HepG2 (cell line): ENCODE measurements around the gene TNS1. TPM values are rescaled to one million over a fixed set of nuclear protein-coding genes. Genes with fewer than 3 reads are reported as not detected.

Experiments
- ATAC-seq: fragments of 200-7000 bp; cut with Tn5 transposase; 3 replicates; pipeline ENCODE4 v1.9.1; 2020; ENCODE audit warnings: mild to moderate bottlenecking, moderate library complexity
- BruUV-seq: library from RNA; stranded (reverse); fragments of 400-500 nt; replicated peaks from 2 replicates; lab custom pipeline; 2021; lab: Mats Ljungman, UMichigan
- CTCF ChIA-PET: fragments of 300-600 bp; formaldehyde crosslinking; extraction: SDS; loops from one replicate; lab custom pipeline; 2021; ENCODE audit warnings: low total read pairs, inconsistent platforms, low intra/inter-chr PET ratio; lab: Yijun Ruan, JAX
- POLR2A ChIA-PET: fragments of 350-600 bp; sonication (Branson Sonifier 250); formaldehyde crosslinking; loops from one replicate; lab custom pipeline; 2020; ENCODE audit warnings: antibody characterized with exemption, inconsistent platforms; lab: Yijun Ruan, JAX
- DNase-seq: peaks from one replicate; pipeline ENCODE4 v3.0.0-alpha.2; 2015; ENCODE audit warnings: low spot score
- FAIRE-seq: peaks from 3 replicates; lab custom pipeline; 2011; peaks lifted over from hg19 to GRCh38; lab: Jason Lieb, UNC
- H2AFZ ChIP-seq: one replicate; pipeline ENCODE4 v1.6.1; 2011; ENCODE audit warnings: low read length, inconsistent platforms
- H3K27ac ChIP-seq: fragments of 300-600 bp; 3 replicates; pipeline ENCODE4 v1.8.0; 2011; ENCODE audit warnings: mixed run types, mild to moderate bottlenecking, mixed read lengths, low read length, inconsistent platforms; ENCODE audit not compliant: insufficient read depth; ENCODE audit errors: extremely low read length
- H3K27me3 ChIP-seq, 2 experiments: fragments of 200-600 bp in 1 of 2; 2 replicates in 1 of 2; 3 replicates in 1 of 2; pipeline versions ENCODE4 v1.6.0 to v1.8.0; 2011; ENCODE audit warnings: low read length in 2 of 2, mild to moderate bottlenecking in 2 of 2, moderate library complexity in 2 of 2, inconsistent platforms in 1 of 2; ENCODE audit not compliant: insufficient read depth in 2 of 2, control insufficient read depth in 1 of 2
- H3K36me3 ChIP-seq, 2 experiments: fragments of 200-600 bp in 1 of 2; replicated peaks in 1 of 2; 2 replicates in 1 of 2; 3 replicates in 1 of 2; pipeline versions ENCODE4 v1.5.1 to v1.8.0; 2011; ENCODE audit warnings: low read length in 2 of 2, inconsistent platforms in 1 of 2; ENCODE audit not compliant: insufficient read depth in 2 of 2, control insufficient read depth in 1 of 2
- H3K4me1 ChIP-seq: 2 replicates; pipeline ENCODE4 v1.5.1; 2012; ENCODE audit warnings: low read length, inconsistent platforms; ENCODE audit not compliant: insufficient read depth
- H3K4me2 ChIP-seq: 2 replicates; pipeline ENCODE4 v1.6.0; 2011; ENCODE audit warnings: low read depth, low read length, inconsistent platforms
- H3K4me3 ChIP-seq, 3 experiments: fragments of 200-600 bp in 1 of 3; sonication (generic), shearing (Covaris generic) in 1 of 3; replicated peaks in 1 of 3; 2 replicates each; pipeline ENCODE4 v1.5.1; 2011 to 2016; ENCODE audit warnings: low read length in 3 of 3, inconsistent platforms in 2 of 3, low read depth in 2 of 3, mild to moderate bottlenecking in 2 of 3, control low read depth in 1 of 3, mixed read lengths in 1 of 3; ENCODE audit not compliant: insufficient read depth in 1 of 3
- H3K79me2 ChIP-seq: one replicate; pipeline ENCODE4 v1.6.1; 2011; ENCODE audit warnings: low read length, inconsistent platforms; ENCODE audit not compliant: insufficient read depth
- H3K9ac ChIP-seq: 2 replicates; pipeline ENCODE4 v1.6.0; 2011; ENCODE audit warnings: mild to moderate bottlenecking, low read depth, low read length, inconsistent platforms; ENCODE audit not compliant: insufficient read depth
- H3K9me3 ChIP-seq: 2 replicates; pipeline ENCODE4 v1.5.1; 2012; ENCODE audit warnings: mild to moderate bottlenecking, low read length
- H4K20me1 ChIP-seq: 2 replicates; pipeline ENCODE4 v1.6.0; 2011; ENCODE audit warnings: inconsistent platforms, mild to moderate bottlenecking, low read length, moderate library complexity; ENCODE audit not compliant: insufficient read depth
- ZHX2 ChIP-seq, 2 experiments: sonication (generic) in 1 of 2; formaldehyde crosslinking in 1 of 2; IDR thresholded peaks; 2 replicates each; pipeline versions ENCODE4 v1.6.1 to v1.9.0; 2014 to 2022; ENCODE audit warnings: antibody characterized with exemption in 1 of 2, borderline replicate concordance in 1 of 2, inconsistent platforms in 1 of 2, low read depth in 1 of 2, missing genetic modification reagents in 1 of 2
- ZNF280B ChIP-seq: sonication (generic); formaldehyde crosslinking; IDR thresholded peaks from 2 replicates; pipeline ENCODE4 v1.5.0; 2020; ENCODE audit warnings: missing genetic modification reagents, mild to moderate bottlenecking, borderline replicate concordance
- WGBS: methylation state at CpG from one replicate; pipeline ENCODE4 v1.1.6; 2017; ENCODE audit warnings: low lambda C conversion rate; 5-methylcytosine and 5-hydroxymethylcytosine counted together
- in situ Hi-C: cut with HindIII; loops from 2 replicates; pipeline ENCODE4 v1.10.0; 2017; ENCODE audit warnings: low pct_unique_long_range_greater_than_20kb; ENCODE audit not compliant: extremely low pct_ligation_motif_present
- intact Hi-C: fragments of 100-400 bp; cut with micrococcal nuclease; formaldehyde crosslinking; loops from one replicate; pipeline ENCODE4 v1.10.0; 2022; ENCODE audit not compliant: unreplicated experiment
- polyA plus RNA-seq, 8 experiments: library from polyadenylated mRNA; depleted of rRNA in 3 of 8; stranded (reverse) in 7 of 8; unstranded in 1 of 8; fragments of >200 nt; fragmentation: Illumina TruSeq in 4 of 8; extraction: Trizol in 4 of 8; gene quantifications; 2 replicates each; pipeline versions ENCODE4 v1.2.1 to v1.2.3, GENCODE V29; 2011 to 2016; ENCODE audit warnings: low read depth in 4 of 8, missing spikeins in 1 of 8, mixed read lengths in 1 of 8; ENCODE audit not compliant: insufficient read depth in 1 of 8
- total RNA-seq, 5 experiments: library from RNA; depleted of rRNA; stranded (reverse); fragments of >200 nt; fragmentation: Illumina TruSeq; extraction: Trizol; gene quantifications; 2 replicates each; pipeline ENCODE4 v1.2.3, GENCODE V29; 2016; ENCODE audit warnings: low read depth in 1 of 5

TNS1 gene
- total and polyA plus RNA-seq, 2 of the 13 experiments (the other 11 are each of a cell fraction or from before 2014, with no cell fraction given): 1.9 to 118 TPM

- Histone ChIP-seq H4K20me1 (no peaks in the 10 kb centered on the region), H3K9ac (no peak overlapping the region)
- no peak for FAIRE-seq
- no TSS peak for BruUV-seq
- POLR2A ChIA-PET: no interaction called here
- no peak for TF ChIP-seq ZHX2 (IDR thresholded peaks at IDR 0.05; ENCODE audit: low read depth)
- no peak for TF ChIP-seq ZHX2 (CRISPR knock-in tag; IDR thresholded peaks at IDR 0.05; ENCODE audit: borderline replicate concordance)
- 0 out of 2 replicates have a peak, but pooled peaks have one; percentile 27 for TF ChIP-seq ZNF280B (CRISPR knock-in tag)
- TF ChIP-seq, all 625 proteins: peak for 1
- Histone ChIP-seq H3K79me2 (no peaks in the 10 kb centered on the region), H3K27me3 (peaks cover 0 to 6% of the 10 kb centered on the region in 2 experiments; a peak in 1 of 5 replicates), H3K27ac (no peak overlapping the region), H3K9me3 (no peaks in the 10 kb centered on the region), H3K36me3 (no peaks in the 10 kb centered on the region), H3K4me2 (no peak overlapping the region), H3K4me3 (no peak overlapping the region), H2AFZ (no peak overlapping the region), H3K4me1 (no peaks in the 10 kb centered on the region)
- ATAC-seq (no peak), DNase-seq (no peak)
- WGBS: 0% methylated on average over 3 of the region's 5 CpGs
- CTCF ChIA-PET: no interaction called here
- intact Hi-C loops (no loop called here), in situ Hi-C loops (no loop called here)
Observed at GRCh38 chr2:218043701-218044109, 40.9 kb upstream of the TNS1 start.
